ENCODE measurements around the gene C11orf98.
"Not testable (repeated sequence)": the region's sequence is repeated elsewhere in the genome, so short reads cannot be mapped to it uniquely, and the experiment has no call there.

The C11orf98 gene
- total RNA-seq, result 0 to 0.04 (median 0) reads per million in 17 experiments

- peak; percentile 95 to 98 (median 96) for DNase-seq
Observed at GRCh38 chr11:62665075-62665598, at the start of gene C11orf98, which contains the start of gene CSKMT. Gene C11orf98 (minus strand): TSS chr11:62665210. CDS start chr11:62665169, 41 bp downstream. Gene CSKMT (plus strand): TSS chr11:62665312. CDS start chr11:62665880, 568 bp downstream.

GRCh38 chr11:62713343-62713742 lies 48.3 kb upstream of the C11orf98 start:
- no peak for DNase-seq

- no peak for DNase-seq
Observed at GRCh38 chr11:62712861-62713260, 47.9 kb upstream of the C11orf98 start.

- no peak for DNase-seq
Observed at GRCh38 chr11:62712276-62712812, 47.3 kb upstream of the C11orf98 start.

GRCh38 chr11:62710001-62710345 lies 45.0 kb upstream of the C11orf98 start:
- peak; percentile 21 to 49 (median 37) for DNase-seq

GRCh38 chr11:62709247-62710000 lies 44.4 kb upstream of the C11orf98 start:
- DNase-seq, result peak; percentile 98 to 99 (median 98)

GRCh38 chr11:62708793-62709192 lies 43.8 kb upstream of the C11orf98 start:
- peak in 1 of 4 experiments; percentile 35 for DNase-seq

GRCh38 chr11:62708392-62708791 lies 43.4 kb upstream of the C11orf98 start:
- no peak for DNase-seq

GRCh38 chr11:62707277-62707861 lies 42.4 kb upstream of the C11orf98 start, which contains the start of the genes BSCL2 and GNG3:
Gene BSCL2 (minus strand): TSS chr11:62707424. CDS start chr11:62707195, 229 bp downstream.
Gene GNG3 (plus strand): TSS chr11:62707676. CDS start chr11:62708296, 620 bp downstream.
- no peak for DNase-seq

GRCh38 chr11:62706850-62707247 lies 41.8 kb upstream of the C11orf98 start:
- DNase-seq, result no peak

GRCh38 chr11:62705880-62706849 lies 41.2 kb upstream of the C11orf98 start:
- DNase-seq, result peak; percentile 96 to 99 (median 98)

- peak; percentile 11 to 35 (median 31) for DNase-seq
Observed at GRCh38 chr11:62705413-62705812, 40.4 kb upstream of the C11orf98 start.

- peak; percentile 18 to 59 (median 54) for DNase-seq
Observed at GRCh38 chr11:62703921-62704320, 38.9 kb upstream of the C11orf98 start.

- DNase-seq, result peak; percentile 75 to 90 (median 86)
Observed at GRCh38 chr11:62702246-62702645, 37.2 kb upstream of the C11orf98 start.

- peak; percentile 83 to 92 (median 86) for DNase-seq
Observed at GRCh38 chr11:62694455-62695167, 29.6 kb upstream of the C11orf98 start.

GRCh38 chr11:62693624-62694023 lies 28.6 kb upstream of the C11orf98 start:
- not testable (repeated sequence) for DNase-seq

- DNase-seq, result no peak
Observed at GRCh38 chr11:62689421-62690183, 24.6 kb upstream of the C11orf98 start, which contains the start of gene LRRN4CL. Gene LRRN4CL (minus strand): TSS chr11:62689530. CDS start chr11:62688508, 1,022 bp downstream.

GRCh38 chr11:62688491-62688890 lies 23.5 kb upstream of the C11orf98 start:
- DNase-seq, result no peak

GRCh38 chr11:62687508-62688396 lies 22.7 kb upstream of the C11orf98 start:
- no peak for DNase-seq
